Activated naive CD4-positive, alpha-beta T cell treated with anti-CD3 and anti-CD28 coated beads, Interleukin-2, amount 50 U/mL, for 16 hours (primary cell): ENCODE results near the gene PSORS1C2.

Experiments
- DNase-seq: peaks from one replicate; pipeline ENCODE4 v3.0.0-alpha.2; 2020

The PSORS1C2 gene

GRCh38 chr6:31135710-31136109 lies 3.2 kb downstream of the PSORS1C2 start:
- DNase-seq: no peak

GRCh38 chr6:31132806-31133205 lies 6.1 kb downstream of the PSORS1C2 start:
- no peak for DNase-seq

GRCh38 chr6:31131595-31131994 lies 7.3 kb downstream of the PSORS1C2 start:
- no peak for DNase-seq

GRCh38 chr6:31130751-31131150 lies 8.1 kb downstream of the PSORS1C2 start:
- no peak for DNase-seq

- DNase-seq: no peak
Measured at GRCh38 chr6:31129130-31129529, 9.7 kb downstream of the PSORS1C2 start.

- DNase-seq: peak; percentile 76
Measured at GRCh38 chr6:31128093-31128676, 10.7 kb downstream of the PSORS1C2 start.

GRCh38 chr6:31126396-31127175 lies 12.3 kb downstream of the PSORS1C2 start:
- DNase-seq: no peak

GRCh38 chr6:31125586-31126363 lies 13.1 kb downstream of the PSORS1C2 start:
- no peak for DNase-seq

GRCh38 chr6:31125162-31125561 lies 13.7 kb downstream of the PSORS1C2 start:
- no peak for DNase-seq

GRCh38 chr6:31122791-31123706 lies 15.8 kb downstream of the PSORS1C2 start:
- DNase-seq: no peak

GRCh38 chr6:31121131-31121790 lies 17.6 kb downstream of the PSORS1C2 start:
- no peak for DNase-seq

GRCh38 chr6:31120151-31120915 lies 18.5 kb downstream of the PSORS1C2 start, which contains the start of gene CDSN:
Gene CDSN, minus strand, starts transcription at chr6:31120446. Its CDS starts 27 bp downstream, at chr6:31120419.
- no peak for DNase-seq

- no peak for DNase-seq
Measured at GRCh38 chr6:31118178-31118577, 20.7 kb downstream of the PSORS1C2 start.

GRCh38 chr6:31116661-31117385 lies 22.0 kb downstream of the PSORS1C2 start:
- no peak for DNase-seq

GRCh38 chr6:31115941-31116560 lies 22.8 kb downstream of the PSORS1C2 start:
- DNase-seq: no peak

- no peak for DNase-seq
Measured at GRCh38 chr6:31114970-31115849, 23.7 kb downstream of the PSORS1C2 start.

GRCh38 chr6:31114541-31114878 lies 24.4 kb downstream of the PSORS1C2 start, which contains the start of gene PSORS1C1:
Gene PSORS1C1, plus strand, starts transcription at chr6:31114800. Its CDS starts 14,833 bp downstream, at chr6:31129633.
- no peak for DNase-seq

GRCh38 chr6:31113861-31114540 lies 24.9 kb downstream of the PSORS1C2 start:
- DNase-seq: no peak
